ENCODE measurements around the gene TMEM131.
"Not testable (repeated sequence)": the region's sequence is repeated elsewhere in the genome, so short reads cannot be mapped to it uniquely, and the experiment has no call there.

TMEM131 gene

DNA sequence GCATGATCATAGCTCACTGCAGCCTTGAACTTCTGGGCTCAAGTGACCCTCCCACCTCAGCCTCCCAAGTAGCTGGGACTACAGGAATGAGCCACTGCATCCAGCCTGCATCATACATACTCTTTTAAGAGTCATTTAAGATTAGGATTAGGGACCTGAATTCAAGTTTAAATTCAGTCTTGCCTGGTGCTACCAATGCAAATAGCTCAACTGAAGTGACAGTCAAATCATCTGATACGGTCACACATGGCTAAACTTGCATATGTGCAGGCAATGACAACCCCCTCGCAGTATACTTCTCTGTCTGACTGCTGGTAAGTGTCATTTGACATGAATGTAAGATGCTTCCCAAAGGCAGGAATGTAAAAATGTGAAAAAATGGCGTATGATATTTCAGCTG is 31.8 kb upstream of the TMEM131 start:
- no peak for DNase-seq
- H3K27me3 Mint-ChIP-seq, result peaks cover 2% of the 10 kb centered on the region
- no peaks in the 10 kb centered on the region for H3K9me3 Mint-ChIP-seq
- no peak overlapping the region for H3K27ac Mint-ChIP-seq
- H3K4me3 Mint-ChIP-seq, result no peak overlapping the region
- H3K36me3 Mint-ChIP-seq (ENCODE audit: low read depth), result no peaks in the 10 kb centered on the region
- peaks cover 22% of the 10 kb centered on the region for H3K4me1 Mint-ChIP-seq (ENCODE audit: low read depth)

GRCh38 chr2:98026927-98027522 is 31.3 kb upstream of the TMEM131 start:
- Mint-ChIP-seq H3K4me3 (no peak overlapping the region), H3K27me3 (peaks cover 2% of the 10 kb centered on the region), H3K36me3 (ENCODE audit: low read depth) (no peaks in the 10 kb centered on the region), H3K9me3 (no peaks in the 10 kb centered on the region), H3K4me1 (ENCODE audit: low read depth) (peaks cover 22% of the 10 kb centered on the region), H3K27ac (peak overlapping the region; percentile 22)
- DNase-seq, result no peak

DNA sequence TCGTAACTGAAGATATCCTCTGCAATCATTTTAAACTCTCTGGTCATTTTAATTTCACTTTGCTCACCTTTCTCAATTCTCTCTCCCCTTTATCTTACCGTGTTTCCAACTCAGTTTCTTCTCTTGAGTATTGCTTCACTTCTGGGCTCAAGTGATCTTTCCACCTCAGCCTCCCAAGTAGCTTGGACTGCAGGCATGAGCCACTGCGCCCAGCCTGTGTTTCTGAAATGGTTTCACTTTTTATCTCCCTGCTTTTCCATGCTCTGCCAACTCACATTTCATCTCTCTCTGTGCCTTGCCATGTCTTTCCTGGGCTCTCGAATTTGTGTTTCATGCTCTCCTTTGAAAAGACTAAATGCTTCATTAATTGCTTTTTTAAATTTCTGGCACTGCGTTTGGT is 30.5 kb upstream of the TMEM131 start:
- Mint-ChIP-seq H3K9me3 (no peaks in the 10 kb centered on the region), H3K27ac (no peak overlapping the region), H3K4me3 (peak overlapping the region; percentile 0), H3K4me1 (ENCODE audit: low read depth) (peaks cover 22% of the 10 kb centered on the region), H3K36me3 (ENCODE audit: low read depth) (no peaks in the 10 kb centered on the region), H3K27me3 (peaks cover 5% of the 10 kb centered on the region)
- DNase-seq, result no peak

GRCh38 chr2:98025481-98026037 is 29.8 kb upstream of the TMEM131 start:
- Mint-ChIP-seq H3K36me3 (ENCODE audit: low read depth) (no peaks in the 10 kb centered on the region), H3K27me3 (peaks cover 5% of the 10 kb centered on the region), H3K9me3 (no peaks in the 10 kb centered on the region), H3K4me3 (no peak overlapping the region), H3K27ac (no peak overlapping the region), H3K4me1 (ENCODE audit: low read depth) (peaks cover 22% of the 10 kb centered on the region)
- no peak for DNase-seq

GRCh38 chr2:98022067-98022466 is 26.3 kb upstream of the TMEM131 start:
- H3K9me3 Mint-ChIP-seq; H3K27me3 Mint-ChIP-seq; H3K36me3 Mint-ChIP-seq (ENCODE audit: low read depth); H3K4me3 Mint-ChIP-seq; H3K27ac Mint-ChIP-seq; DNase-seq: not testable (repeated sequence)
- H3K4me1 Mint-ChIP-seq (ENCODE audit: low read depth), result peaks cover 13% of the 10 kb centered on the region

DNA sequence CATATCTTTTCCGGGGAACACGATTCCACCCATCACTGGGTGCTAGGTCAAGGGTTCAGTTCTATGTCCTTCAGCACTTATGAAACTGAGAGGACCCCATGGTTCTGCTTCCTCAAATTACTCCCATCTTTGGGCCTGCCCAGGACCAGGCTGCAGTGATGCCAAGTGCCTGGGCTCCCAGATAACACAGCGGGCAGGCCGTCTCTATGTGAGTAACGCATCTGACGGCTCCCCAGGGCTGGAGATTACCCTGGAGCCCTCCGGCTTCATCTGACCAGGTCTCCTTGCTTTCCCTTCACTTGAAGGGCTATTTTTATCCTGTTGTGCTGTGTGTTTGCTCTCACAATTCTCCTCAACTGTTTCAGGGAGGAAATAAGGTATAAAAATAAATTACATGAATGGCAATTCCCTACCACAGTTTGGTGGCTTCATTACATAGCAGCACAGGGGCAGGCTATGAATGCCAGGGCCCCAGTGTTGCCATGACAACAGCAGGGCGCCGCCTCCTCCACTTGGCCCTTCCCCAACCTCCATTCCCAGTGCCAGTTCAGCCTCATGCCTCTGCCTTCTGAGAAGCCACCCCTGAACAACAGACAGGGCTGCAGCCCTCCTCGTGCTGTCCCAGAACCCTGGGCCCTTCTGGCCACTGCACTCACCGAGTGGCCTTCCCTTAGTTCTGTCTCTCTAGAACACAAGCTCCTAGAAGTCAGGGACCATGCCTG is 25.4 kb upstream of the TMEM131 start:
- Mint-ChIP-seq H3K27ac (no peak overlapping the region), H3K4me3 (no peak overlapping the region), H3K27me3 (peaks cover 11% of the 10 kb centered on the region), H3K36me3 (ENCODE audit: low read depth) (no peaks in the 10 kb centered on the region), H3K4me1 (ENCODE audit: low read depth) (peaks cover 4% of the 10 kb centered on the region), H3K9me3 (no peaks in the 10 kb centered on the region)
- no peak for DNase-seq

- Mint-ChIP-seq H3K27ac (no peak overlapping the region), H3K4me1 (ENCODE audit: low read depth) (no peaks in the 10 kb centered on the region), H3K4me3 (no peak overlapping the region), H3K9me3 (no peaks in the 10 kb centered on the region), H3K36me3 (ENCODE audit: low read depth) (no peaks in the 10 kb centered on the region), H3K27me3 (peaks cover 11% of the 10 kb centered on the region)
- no peak for DNase-seq
Observed at GRCh38 chr2:98020516-98020915, 24.8 kb upstream of the TMEM131 start.

GRCh38 chr2:98016908-98017670 is 21.3 kb upstream of the TMEM131 start:
- Mint-ChIP-seq H3K27ac (no peak overlapping the region), H3K27me3 (peaks cover 13% of the 10 kb centered on the region), H3K4me1 (ENCODE audit: low read depth) (peaks cover 24% of the 10 kb centered on the region), H3K36me3 (ENCODE audit: low read depth) (no peaks in the 10 kb centered on the region), H3K4me3 (no peak overlapping the region), H3K9me3 (no peaks in the 10 kb centered on the region)
- no peak for DNase-seq

DNA sequence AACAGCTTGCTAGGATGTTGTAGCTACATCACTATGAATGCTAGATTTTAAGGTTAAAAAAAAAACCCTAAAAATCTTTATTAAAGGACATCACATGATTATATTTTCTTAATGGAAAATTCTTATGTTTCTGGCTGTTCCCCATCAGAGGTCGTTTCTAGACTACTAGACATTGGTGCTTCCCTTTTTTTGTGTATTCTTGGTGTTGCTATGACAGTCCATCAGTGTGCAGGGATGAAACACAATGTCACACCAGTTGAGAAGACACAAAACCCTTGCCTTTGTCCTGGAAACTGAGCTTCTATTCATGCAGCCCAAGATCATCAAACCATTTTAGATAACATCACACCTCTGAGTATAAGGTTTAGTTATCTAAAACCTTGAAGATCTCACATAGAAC is 19.9 kb upstream of the TMEM131 start:
- H3K27ac Mint-ChIP-seq, result no peak overlapping the region
- DNase-seq, result no peak
- no peaks in the 10 kb centered on the region for H3K9me3 Mint-ChIP-seq
- no peaks in the 10 kb centered on the region for H3K36me3 Mint-ChIP-seq (ENCODE audit: low read depth)
- H3K27me3 Mint-ChIP-seq, result peaks cover 10% of the 10 kb centered on the region
- H3K4me1 Mint-ChIP-seq (ENCODE audit: low read depth), result peaks cover 29% of the 10 kb centered on the region
- no peak overlapping the region for H3K4me3 Mint-ChIP-seq

DNA sequence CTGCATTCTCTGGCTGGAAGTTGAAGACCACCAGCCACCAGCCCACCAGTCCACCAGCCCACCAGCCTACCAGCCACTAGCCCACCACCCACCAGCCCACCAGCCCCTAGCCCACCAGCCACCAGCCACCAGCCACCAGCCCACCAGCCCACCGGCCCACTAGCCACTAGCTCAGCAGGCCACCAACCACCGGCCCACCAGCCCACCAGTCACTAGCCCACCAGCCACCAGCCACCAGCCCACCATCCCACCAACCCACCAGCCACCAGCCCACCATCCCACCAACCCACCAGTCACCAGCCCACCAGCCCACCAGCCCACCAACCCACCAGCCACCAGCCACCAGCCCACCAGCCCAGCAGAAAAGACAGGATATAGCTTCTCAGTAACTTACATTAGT is 18.6 kb upstream of the TMEM131 start:
- Mint-ChIP-seq H3K36me3 (ENCODE audit: low read depth) (no peaks in the 10 kb centered on the region), H3K4me3 (no peak overlapping the region), H3K4me1 (ENCODE audit: low read depth) (peaks cover 37% of the 10 kb centered on the region), H3K27ac (no peak overlapping the region), H3K27me3 (peaks cover 8% of the 10 kb centered on the region), H3K9me3 (no peaks in the 10 kb centered on the region)
- no peak for DNase-seq

DNA sequence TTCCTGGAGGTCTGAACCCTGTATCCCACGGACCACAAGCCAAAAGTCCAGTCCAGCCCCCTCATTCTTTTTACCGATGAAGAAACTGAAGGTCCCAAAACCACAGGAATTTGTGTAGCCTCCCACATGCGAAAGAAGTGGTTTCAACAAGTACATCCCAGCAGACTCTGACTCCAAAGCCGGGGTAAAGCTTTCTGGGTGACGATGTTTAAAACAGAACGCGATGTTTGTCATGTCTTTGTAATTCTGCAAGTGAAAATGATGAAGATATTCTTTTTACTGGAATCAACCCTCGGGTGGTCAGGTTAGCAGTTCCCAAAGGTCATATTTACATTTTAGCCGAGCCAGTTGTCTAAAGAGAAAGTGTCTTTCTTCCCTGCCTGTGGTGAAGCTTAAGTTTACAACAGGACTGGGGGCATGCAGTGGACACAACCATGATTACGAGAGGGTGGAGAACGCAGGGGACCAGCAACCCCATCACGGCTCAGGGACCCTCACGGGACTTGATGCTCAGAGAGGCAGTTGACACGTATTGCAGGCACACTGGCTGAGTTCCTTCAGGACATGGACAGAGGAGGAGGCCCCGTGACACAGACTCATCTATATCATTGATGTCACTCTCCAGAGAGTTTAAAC is 17.8 kb upstream of the TMEM131 start:
- H3K27me3 Mint-ChIP-seq, result peaks cover 7% of the 10 kb centered on the region
- H3K27ac Mint-ChIP-seq, result peak overlapping the region; percentile 91
- no peaks in the 10 kb centered on the region for H3K9me3 Mint-ChIP-seq
- H3K4me3 Mint-ChIP-seq, result peak overlapping the region; percentile 49
- DNase-seq, result no peak
- peaks cover 37% of the 10 kb centered on the region for H3K4me1 Mint-ChIP-seq (ENCODE audit: low read depth)
- no peaks in the 10 kb centered on the region for H3K36me3 Mint-ChIP-seq (ENCODE audit: low read depth)

- peak overlapping the region; percentile 88 for H3K27ac Mint-ChIP-seq
- H3K4me1 Mint-ChIP-seq (ENCODE audit: low read depth), result peaks cover 37% of the 10 kb centered on the region
- no peaks in the 10 kb centered on the region for H3K9me3 Mint-ChIP-seq
Observed at GRCh38 chr2:98012561-98012991, 16.8 kb upstream of the TMEM131 start.

DNA sequence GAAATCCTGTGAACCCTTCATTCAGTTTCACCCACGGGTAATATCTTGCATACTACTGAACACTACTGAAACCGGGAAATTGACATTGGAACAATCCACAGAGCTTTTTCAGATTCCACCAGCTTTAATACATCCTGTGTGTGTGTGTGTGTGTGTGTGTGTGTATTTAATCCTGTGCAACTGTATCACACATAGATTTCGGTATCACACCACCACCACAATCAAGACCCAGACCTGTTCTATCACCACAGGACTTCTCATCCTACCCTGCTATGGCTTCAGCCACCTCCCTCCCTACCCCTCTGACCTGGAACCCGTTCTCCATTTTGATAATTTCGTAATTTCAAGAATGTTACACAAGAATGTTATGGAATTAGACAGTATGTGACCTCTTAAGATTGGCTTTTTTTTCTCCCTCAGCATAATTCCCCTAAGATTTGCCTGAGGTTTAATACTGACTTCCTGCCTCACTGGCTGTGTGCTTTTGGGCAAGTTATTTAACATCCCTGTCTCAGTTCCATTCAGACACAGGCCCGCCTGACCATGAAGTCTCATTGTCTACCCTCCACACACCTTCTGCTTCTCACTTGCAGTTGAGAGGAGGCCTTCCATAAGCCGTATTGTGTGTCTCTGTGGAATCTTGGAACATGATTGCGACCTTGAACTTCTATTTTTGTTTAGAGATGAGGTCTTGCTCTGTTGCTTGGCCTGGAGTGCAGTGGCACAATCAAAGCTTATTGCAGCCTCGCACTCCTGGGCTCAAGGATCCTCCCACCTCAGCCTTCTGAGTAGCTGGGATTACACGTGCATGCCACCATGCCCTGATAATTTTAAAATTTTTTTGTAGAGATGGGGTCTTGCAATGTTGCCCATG is 14.4 kb upstream of the TMEM131 start:
- H3K27me3 Mint-ChIP-seq, result peaks cover 1% of the 10 kb centered on the region
- no peak overlapping the region for H3K4me3 Mint-ChIP-seq
- no peaks in the 10 kb centered on the region for H3K9me3 Mint-ChIP-seq
- no peak overlapping the region for H3K27ac Mint-ChIP-seq
- peaks cover 37% of the 10 kb centered on the region for H3K4me1 Mint-ChIP-seq (ENCODE audit: low read depth)
- DNase-seq, result no peak
- H3K36me3 Mint-ChIP-seq (ENCODE audit: low read depth), result no peaks in the 10 kb centered on the region

More at GRCh38 chr2:98012561-98012991, 16.8 kb upstream of the TMEM131 start:
- Mint-ChIP-seq H3K4me3 (no peak overlapping the region), H3K36me3 (ENCODE audit: low read depth) (no peaks in the 10 kb centered on the region), H3K27me3 (peaks cover 7% of the 10 kb centered on the region)
- peak; percentile 51 for DNase-seq

DNA sequence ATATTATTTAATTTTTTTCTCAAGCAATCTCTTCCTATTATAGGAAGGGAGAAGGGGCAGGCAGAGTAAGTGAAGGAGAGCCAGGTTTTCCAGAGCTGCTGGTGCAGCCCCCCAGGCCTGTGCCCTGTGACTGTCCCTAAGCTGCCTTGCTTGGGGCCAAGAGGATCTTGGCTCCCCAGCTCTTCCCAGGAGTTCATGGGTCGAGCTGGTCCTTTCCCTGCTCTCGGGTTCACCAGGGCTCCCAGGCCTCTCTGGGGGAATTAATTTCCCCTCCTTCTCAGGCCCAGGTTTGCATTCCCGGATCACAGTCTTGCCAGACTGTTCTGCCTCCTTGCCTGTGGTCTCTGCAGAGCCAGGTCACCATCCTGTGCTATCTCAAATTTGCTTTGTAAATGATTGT is 12.7 kb upstream of the TMEM131 start:
- no peak overlapping the region for H3K27ac Mint-ChIP-seq
- H3K4me1 Mint-ChIP-seq (ENCODE audit: low read depth), result peaks cover 23% of the 10 kb centered on the region
- no peak overlapping the region for H3K4me3 Mint-ChIP-seq
- H3K27me3 Mint-ChIP-seq, result no peaks in the 10 kb centered on the region
- H3K36me3 Mint-ChIP-seq (ENCODE audit: low read depth), result no peaks in the 10 kb centered on the region
- no peaks in the 10 kb centered on the region for H3K9me3 Mint-ChIP-seq
- no peak for DNase-seq

Measured in activated T-cell treated with anti-CD3 and anti-CD28 coated beads, Interleukin-2, amount 50 U/mL, for 24 hours (primary cell).